ENCODE data around the gene SLFN13.
A peak's percentile ranks its signal among the peaks of the same experiment; 100 is the strongest.

SLFN13 gene

GRCh38 chr17:35448214-35448898 lies at the start of gene SLFN13:
TSS of gene SLFN13 (minus strand) at chr17:35448766. CDS start at chr17:35445680, 3,086 bp downstream.
- peak within 1 kb of the TSS; percentile 84 for H3K4me3 ChIP-seq (replicated peaks; ENCODE audit: low read depth, low read length)
- peak; percentile 91 for DNase-seq (ENCODE audit: extremely low read depth, insufficient read length)
- peaks cover 3% of the 10 kb centered on the region for H3K36me3 ChIP-seq (ENCODE audit: control insufficient read depth, insufficient read depth, low read length)
- no peaks in the 10 kb centered on the region for H3K27me3 ChIP-seq (replicated peaks; ENCODE audit: control insufficient read depth, insufficient read depth, low read length)
- no peak for TF ChIP-seq CTCF (IDR thresholded peaks at IDR 0.05; ENCODE audit: insufficient read depth, low read length, poor library complexity, severe bottlenecking)

- Histone ChIP-seq H3K27me3 (replicated peaks; ENCODE audit: control insufficient read depth, insufficient read depth, low read length) (no peaks in the 10 kb centered on the region), H3K36me3 (ENCODE audit: control insufficient read depth, insufficient read depth, low read length) (no peaks in the 10 kb centered on the region), H3K4me3 (replicated peaks; ENCODE audit: low read depth, low read length) (no peak overlapping the region)
- DNase-seq (ENCODE audit: extremely low read depth, insufficient read length), result no peak
- no peak for TF ChIP-seq CTCF (IDR thresholded peaks at IDR 0.05; ENCODE audit: insufficient read depth, low read length, poor library complexity, severe bottlenecking)
Measured at GRCh38 chr17:35496451-35497290, 48.1 kb upstream of the SLFN13 start.

GRCh38 chr17:35493040-35493439 lies 44.5 kb upstream of the SLFN13 start:
- TF ChIP-seq CTCF (IDR thresholded peaks at IDR 0.05; ENCODE audit: insufficient read depth, low read length, poor library complexity, severe bottlenecking), result no peak
- DNase-seq (ENCODE audit: extremely low read depth, insufficient read length), result no peak
- Histone ChIP-seq H3K36me3 (ENCODE audit: control insufficient read depth, insufficient read depth, low read length) (no peaks in the 10 kb centered on the region), H3K4me3 (replicated peaks; ENCODE audit: low read depth, low read length) (no peak overlapping the region), H3K27me3 (replicated peaks; ENCODE audit: control insufficient read depth, insufficient read depth, low read length) (no peaks in the 10 kb centered on the region)

- no peak for TF ChIP-seq CTCF (IDR thresholded peaks at IDR 0.05; ENCODE audit: insufficient read depth, low read length, poor library complexity, severe bottlenecking)
- Histone ChIP-seq H3K4me3 (replicated peaks; ENCODE audit: low read depth, low read length) (no peak overlapping the region), H3K27me3 (replicated peaks; ENCODE audit: control insufficient read depth, insufficient read depth, low read length) (no peaks in the 10 kb centered on the region), H3K36me3 (ENCODE audit: control insufficient read depth, insufficient read depth, low read length) (no peaks in the 10 kb centered on the region)
- no peak for DNase-seq (ENCODE audit: extremely low read depth, insufficient read length)
Measured at GRCh38 chr17:35491417-35491816, 42.9 kb upstream of the SLFN13 start.

DNA sequence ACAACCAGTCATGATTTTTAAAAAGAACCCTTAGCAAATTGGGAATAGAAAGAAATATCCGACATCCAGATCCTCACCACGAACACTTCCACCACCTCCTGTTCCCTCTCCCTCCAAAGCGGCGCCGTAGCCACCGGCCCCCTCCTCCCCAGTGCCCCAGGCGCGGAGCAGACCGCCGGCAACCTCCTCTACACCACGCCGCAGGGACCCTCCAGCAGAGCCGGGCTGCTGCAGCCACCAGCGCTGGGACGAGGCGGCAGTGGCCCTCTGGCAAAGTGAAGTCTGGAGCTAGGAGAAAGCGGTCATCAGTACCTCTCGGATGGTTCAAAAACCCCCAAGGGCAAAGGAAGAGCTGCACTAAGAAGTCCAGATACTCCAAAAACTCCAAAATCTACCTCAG lies 41.4 kb upstream of the SLFN13 start:
- no peak for DNase-seq (ENCODE audit: extremely low read depth, insufficient read length)
- H3K27me3 ChIP-seq (replicated peaks; ENCODE audit: control insufficient read depth, insufficient read depth, low read length), result no peaks in the 10 kb centered on the region

More for the DNA sequence above, 41.4 kb upstream of the SLFN13 start:
- H3K36me3 ChIP-seq (ENCODE audit: control insufficient read depth, insufficient read depth, low read length), result no peaks in the 10 kb centered on the region
- no peak overlapping the region for H3K4me3 ChIP-seq (replicated peaks; ENCODE audit: low read depth, low read length)
- TF ChIP-seq CTCF (IDR thresholded peaks at IDR 0.05; ENCODE audit: insufficient read depth, low read length, poor library complexity, severe bottlenecking), result no peak
